GM12891 (cell line): ENCODE measurements around the gene SLC7A9.
"Not testable (repeated sequence)": the region's sequence is repeated elsewhere in the genome, so short reads cannot be mapped to it uniquely, and the experiment has no call there.

ENCODE experiments used
- DNase-seq: peaks from one replicate; pipeline ENCODE4 v3.0.0; 2011; ENCODE audit warnings: low spot score; ENCODE audit not compliant: insufficient read length
- FAIRE-seq: peaks from 2 replicates; lab custom pipeline; 2011; peaks lifted over from hg19 to GRCh38; lab: Jason Lieb, UNC
- PAX5 ChIP-seq: IDR thresholded peaks from 2 replicates; pipeline ENCODE4 v1.6.1; 2011; ENCODE audit warnings: low read length, moderate library complexity, mild to moderate bottlenecking; ENCODE audit not compliant: insufficient read depth, severe bottlenecking
- POLR2A ChIP-seq: IDR thresholded peaks from 2 replicates; pipeline ENCODE4 v1.6.1; 2011; ENCODE audit warnings: low read depth, low read length, control low read depth
- POLR2AphosphoS5 ChIP-seq: IDR thresholded peaks from 2 replicates; pipeline ENCODE4 v1.6.1; 2011; ENCODE audit warnings: low read depth, low read length, control low read depth
- POU2F2 ChIP-seq: IDR thresholded peaks from 2 replicates; pipeline ENCODE4 v1.6.1; 2011; ENCODE audit warnings: low read depth, mild to moderate bottlenecking, control low read depth, low read length, moderate library complexity
- SPI1 ChIP-seq: IDR thresholded peaks from 2 replicates; pipeline ENCODE4 v1.6.1; 2011; ENCODE audit warnings: low read depth, low read length, control low read depth
- TAF1 ChIP-seq: IDR thresholded peaks from 2 replicates; pipeline ENCODE4 v1.6.1; 2011; ENCODE audit warnings: low read depth, low read length, control low read depth

The SLC7A9 gene

DNA sequence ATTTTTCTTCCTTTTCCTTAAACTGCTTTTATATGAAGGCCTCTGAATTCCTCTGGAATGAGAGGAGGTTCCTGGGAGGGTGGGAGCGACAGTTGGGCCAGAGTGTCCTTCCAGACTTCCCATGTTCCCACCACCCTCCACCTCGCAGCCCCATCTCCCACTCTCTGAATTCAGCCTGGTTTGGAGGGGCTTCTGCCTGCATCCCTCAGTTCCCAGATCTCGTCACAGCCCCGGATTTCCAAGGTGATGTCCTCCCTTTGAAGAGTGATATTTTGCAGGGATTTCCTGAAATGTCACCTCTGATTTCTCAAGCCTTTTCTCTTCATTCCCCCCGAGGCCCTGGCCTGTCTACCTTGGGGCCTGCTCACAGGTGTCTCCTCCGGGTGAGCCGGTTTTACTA is 16.7 kb upstream of the SLC7A9 start:
- no peak for DNase-seq
- no peak for FAIRE-seq
- TF ChIP-seq SPI1: no peak
- no peak for TF ChIP-seq POLR2A
- no peak for TF ChIP-seq POLR2AphosphoS5
- TF ChIP-seq POU2F2: no peak
- TF ChIP-seq PAX5: no peak

DNA sequence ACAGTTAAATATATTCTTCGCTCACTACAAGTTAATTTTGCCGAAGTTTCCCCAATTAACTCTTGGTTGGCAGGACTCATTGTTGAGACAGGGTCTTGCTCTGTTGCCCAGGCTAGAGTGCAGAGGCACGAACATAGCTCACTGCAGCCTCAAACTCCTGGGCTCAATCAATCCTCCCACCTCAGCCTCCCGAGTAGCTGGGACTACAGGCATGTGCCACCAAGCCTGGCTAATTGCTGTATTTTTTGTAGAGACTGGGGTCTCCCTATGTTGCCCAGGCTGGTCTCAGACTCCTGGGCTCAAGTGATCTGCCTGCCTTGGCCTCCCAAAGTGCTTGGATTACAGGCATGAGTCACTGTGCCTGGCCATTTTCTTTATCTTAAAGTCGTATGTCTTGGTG is 15.7 kb upstream of the SLC7A9 start:
- not testable (repeated sequence) for FAIRE-seq, DNase-seq

GRCh38 chr19:32881766-32882165 is 12.2 kb upstream of the SLC7A9 start:
- no peak for DNase-seq
- no peak for TF ChIP-seq TAF1
- TF ChIP-seq POLR2A: no peak
- TF ChIP-seq SPI1: no peak
- no peak for TF ChIP-seq POLR2AphosphoS5
- TF ChIP-seq PAX5: no peak
- no peak for TF ChIP-seq POU2F2
- no peak for FAIRE-seq

DNA sequence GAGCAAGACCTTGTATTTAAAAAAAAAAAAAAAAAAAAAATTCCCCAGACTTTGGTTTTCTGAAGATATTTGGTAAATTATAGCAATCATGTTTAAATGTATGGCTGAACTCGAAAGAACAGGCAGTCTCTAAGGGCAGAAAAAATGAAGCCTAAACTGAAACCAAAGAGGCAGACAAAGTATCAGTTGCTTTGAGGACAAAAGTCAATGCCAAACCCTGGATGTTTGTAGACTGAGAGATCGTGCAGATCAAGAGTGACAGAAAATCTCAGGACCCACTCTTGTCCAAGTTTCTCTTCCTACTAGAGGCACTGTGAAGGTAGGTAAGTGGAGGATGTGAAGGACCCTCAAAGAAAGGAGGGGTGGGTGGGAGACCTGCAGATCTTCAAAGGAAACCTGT is 11.1 kb upstream of the SLC7A9 start:
- no peak for FAIRE-seq
- TF ChIP-seq POLR2A (no peak), POLR2AphosphoS5 (no peak), PAX5 (no peak), TAF1 (no peak), POU2F2 (no peak), SPI1 (no peak)
- DNase-seq: no peak

DNA sequence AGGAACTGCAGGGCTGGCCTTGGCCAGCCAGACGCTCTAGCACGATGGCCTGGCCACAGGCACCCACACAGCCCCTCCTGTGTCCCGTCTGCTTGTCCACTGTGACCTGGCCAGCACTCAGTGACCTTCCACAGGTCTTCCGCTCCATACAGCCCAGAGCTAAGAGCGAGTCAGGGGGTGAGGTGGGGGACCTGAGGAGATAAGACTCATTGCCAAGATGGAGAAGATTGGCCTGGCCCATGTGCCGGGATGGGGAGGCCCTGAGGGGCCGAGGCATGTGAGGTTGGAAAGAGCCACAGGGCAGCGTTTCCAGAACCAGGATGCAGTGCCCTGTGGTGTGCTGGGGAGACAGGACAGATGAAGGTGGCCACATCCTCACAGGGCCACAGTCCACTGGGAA is 10.2 kb upstream of the SLC7A9 start:
- TF ChIP-seq POLR2A: no peak
- no peak for TF ChIP-seq POLR2AphosphoS5
- TF ChIP-seq SPI1: no peak
- TF ChIP-seq POU2F2: no peak
- TF ChIP-seq PAX5: no peak
- DNase-seq (no peak), FAIRE-seq (no peak)

GRCh38 chr19:32878988-32879387 is 9.4 kb upstream of the SLC7A9 start:
- FAIRE-seq (no peak), DNase-seq (no peak)
- TF ChIP-seq POU2F2: no peak
- no peak for TF ChIP-seq TAF1
- no peak for TF ChIP-seq POLR2AphosphoS5
- no peak for TF ChIP-seq SPI1
- no peak for TF ChIP-seq POLR2A
- TF ChIP-seq PAX5: no peak

DNA sequence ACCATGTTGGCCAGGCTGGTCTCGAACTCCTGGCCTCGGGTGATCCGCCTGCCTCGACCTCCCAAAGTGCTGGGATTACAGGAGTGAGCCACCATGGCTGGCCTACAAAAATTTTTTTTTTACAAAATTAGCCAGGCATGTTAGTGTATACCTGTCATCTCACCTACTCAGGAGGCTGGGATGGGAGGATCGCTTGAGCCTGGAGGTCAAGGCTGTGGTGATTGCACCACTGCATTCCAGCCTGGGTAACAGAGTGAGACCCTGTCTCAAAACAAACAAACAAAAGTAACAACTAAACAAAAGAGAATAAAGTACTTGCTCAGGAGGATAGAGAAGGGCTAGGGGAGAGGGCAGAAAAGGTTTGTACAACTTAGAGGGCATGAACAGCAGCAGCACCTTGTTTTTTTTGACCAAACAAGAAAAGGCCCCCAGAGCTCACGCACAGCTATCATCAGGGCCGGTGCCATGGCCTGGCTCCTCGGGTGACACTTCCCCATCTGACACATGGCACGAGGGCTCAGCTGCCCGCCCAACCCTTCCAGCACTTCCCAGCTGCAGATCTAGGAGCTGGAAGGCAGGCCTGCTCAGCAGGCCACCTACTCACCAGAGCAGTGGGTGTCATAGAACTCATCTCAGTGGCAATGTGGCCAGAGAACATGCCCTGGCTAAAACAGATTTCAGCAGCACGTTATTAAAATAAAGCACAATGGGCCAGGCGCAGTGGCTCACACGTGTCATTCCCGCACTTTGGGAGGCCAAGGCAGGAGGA is 8.6 kb upstream of the SLC7A9 start:
- DNase-seq (no peak), FAIRE-seq (no peak)
- TF ChIP-seq TAF1: no peak
- no peak for TF ChIP-seq POLR2A
- no peak for TF ChIP-seq POU2F2
- TF ChIP-seq PAX5: no peak
- no peak for TF ChIP-seq POLR2AphosphoS5
- TF ChIP-seq SPI1: no peak

GRCh38 chr19:32877323-32877912 is 7.9 kb upstream of the SLC7A9 start:
- TF ChIP-seq POLR2A (no peak), PAX5 (no peak), TAF1 (no peak), POLR2AphosphoS5 (no peak), POU2F2 (no peak), SPI1 (no peak)
- FAIRE-seq: no peak

DNA sequence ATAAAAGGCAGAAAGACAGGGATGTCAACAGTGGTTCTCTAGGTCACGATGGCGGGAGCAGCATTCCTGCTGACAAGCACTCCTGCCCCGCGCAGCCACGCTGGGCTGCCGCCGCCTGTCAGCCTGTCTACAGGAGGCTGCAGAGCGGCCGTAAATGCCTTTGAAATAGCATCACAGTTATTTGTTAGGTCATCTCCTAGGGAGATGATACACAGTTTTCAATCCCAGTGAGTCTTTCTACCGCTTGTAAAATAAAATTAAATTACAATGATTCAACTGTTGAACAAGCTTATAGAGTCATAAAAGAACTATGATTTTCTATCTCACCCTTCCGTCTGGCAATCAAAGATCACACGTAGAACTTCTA is 7.3 kb upstream of the SLC7A9 start:
- FAIRE-seq: no peak
- DNase-seq: no peak

More at GRCh38 chr19:32877323-32877912, 7.9 kb upstream of the SLC7A9 start:
- DNase-seq: no peak

More for the DNA sequence above, 7.3 kb upstream of the SLC7A9 start:
- TF ChIP-seq TAF1 (no peak), POLR2A (no peak), POLR2AphosphoS5 (no peak), PAX5 (no peak), POU2F2 (no peak), SPI1 (no peak)
